ENCODE results near the gene TMCC1.

Gene TMCC1

DNA sequence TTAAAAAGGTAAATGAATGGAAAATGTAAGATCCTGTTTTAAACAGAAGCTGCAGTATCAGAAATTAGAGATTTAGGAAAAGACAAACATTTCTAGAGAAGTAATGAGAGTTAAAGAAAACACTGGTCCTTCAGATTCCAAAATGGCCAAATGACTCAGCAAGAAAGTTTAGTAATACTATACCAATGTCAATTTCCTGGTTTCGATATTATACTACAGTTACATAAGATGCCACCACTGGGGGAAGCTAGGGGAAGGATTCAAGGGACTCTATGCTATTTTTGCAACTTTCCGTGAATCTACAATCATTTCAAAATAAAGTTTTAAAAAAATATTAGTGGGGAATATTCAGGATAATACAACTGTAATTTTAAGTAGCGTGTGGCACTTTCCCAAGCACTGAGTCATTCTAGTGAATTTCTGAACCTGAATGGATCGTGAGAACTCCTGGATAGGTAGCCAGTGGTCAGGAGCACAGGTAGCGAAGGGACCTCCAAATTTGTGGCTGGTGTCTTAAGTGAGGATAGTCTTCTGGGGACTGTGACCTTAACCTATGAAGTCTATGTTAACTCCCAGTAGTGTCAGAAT is 37.6 kb downstream of the TMCC1 start:
- Histone ChIP-seq H3K4me3 (replicated peaks; ENCODE audit: insufficient read depth, low read length) (no peak overlapping the region), H3K27me3 (ENCODE audit: insufficient read depth, poor library complexity, severe bottlenecking) (no peaks in the 10 kb centered on the region), H3K27ac (replicated peaks) (peak overlapping the region; percentile 59)
- TF ChIP-seq, protein P1, sequence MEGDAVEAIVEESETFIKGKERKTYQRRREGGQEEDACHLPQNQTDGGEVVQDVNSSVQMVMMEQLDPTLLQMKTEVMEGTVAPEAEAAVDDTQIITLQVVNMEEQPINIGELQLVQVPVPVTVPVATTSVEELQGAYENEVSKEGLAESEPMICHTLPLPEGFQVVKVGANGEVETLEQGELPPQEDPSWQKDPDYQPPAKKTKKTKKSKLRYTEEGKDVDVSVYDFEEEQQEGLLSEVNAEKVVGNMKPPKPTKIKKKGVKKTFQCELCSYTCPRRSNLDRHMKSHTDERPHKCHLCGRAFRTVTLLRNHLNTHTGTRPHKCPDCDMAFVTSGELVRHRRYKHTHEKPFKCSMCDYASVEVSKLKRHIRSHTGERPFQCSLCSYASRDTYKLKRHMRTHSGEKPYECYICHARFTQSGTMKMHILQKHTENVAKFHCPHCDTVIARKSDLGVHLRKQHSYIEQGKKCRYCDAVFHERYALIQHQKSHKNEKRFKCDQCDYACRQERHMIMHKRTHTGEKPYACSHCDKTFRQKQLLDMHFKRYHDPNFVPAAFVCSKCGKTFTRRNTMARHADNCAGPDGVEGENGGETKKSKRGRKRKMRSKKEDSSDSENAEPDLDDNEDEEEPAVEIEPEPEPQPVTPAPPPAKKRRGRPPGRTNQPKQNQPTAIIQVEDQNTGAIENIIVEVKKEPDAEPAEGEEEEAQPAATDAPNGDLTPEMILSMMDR (IDR thresholded peaks at IDR 0.05; ENCODE audit: insufficient read depth, low read length) = no peak
- DNase-seq (ENCODE audit: low read depth in 1 of 2, low spot score in 1 of 2) = peak; percentile 17 to 52

DNA sequence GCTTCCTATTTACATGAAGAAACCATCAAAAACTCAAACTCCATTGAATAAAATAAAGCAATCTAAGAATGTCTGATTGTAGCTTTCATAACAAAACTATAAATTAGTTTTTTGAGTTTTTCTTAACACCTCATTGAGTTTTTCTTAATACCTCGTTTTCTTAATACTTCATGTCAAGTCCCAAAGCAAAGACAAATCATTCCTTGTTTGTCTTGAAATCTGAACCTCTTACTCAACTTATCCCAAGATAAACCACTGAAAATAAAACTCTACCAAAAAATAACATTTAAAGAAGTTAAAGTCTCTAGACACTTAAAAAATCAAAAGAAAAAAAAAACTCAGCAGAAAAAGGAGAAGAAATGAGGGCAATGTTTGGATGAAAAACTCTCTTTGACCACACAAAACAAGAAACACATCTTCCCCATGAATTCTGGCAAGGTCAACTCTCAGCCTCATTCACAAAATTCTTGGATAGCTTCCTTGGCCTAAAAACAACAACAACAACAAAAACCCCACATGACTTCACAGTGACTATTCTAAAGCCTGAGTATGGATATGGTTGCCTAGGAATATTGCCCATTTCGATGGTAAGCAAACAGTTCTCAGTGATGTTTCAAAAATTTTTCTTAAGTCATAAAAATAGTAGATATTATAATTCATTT is 38.2 kb downstream of the TMCC1 start:
- no peaks in the 10 kb centered on the region for H3K27me3 ChIP-seq (ENCODE audit: insufficient read depth, poor library complexity, severe bottlenecking)
- no peak overlapping the region for H3K4me3 ChIP-seq (replicated peaks; ENCODE audit: insufficient read depth, low read length)
- H3K27ac ChIP-seq (replicated peaks) = peak overlapping the region; percentile 59
- TF ChIP-seq, protein P1 (IDR thresholded peaks at IDR 0.05; ENCODE audit: insufficient read depth, low read length) = no peak
- TF ChIP-seq SPI1 (IDR thresholded peaks at IDR 0.05; ENCODE audit: borderline replicate concordance, low read depth) = no peak
- no peak for DNase-seq (ENCODE audit: low read depth in 1 of 2, low spot score in 1 of 2)

DNA sequence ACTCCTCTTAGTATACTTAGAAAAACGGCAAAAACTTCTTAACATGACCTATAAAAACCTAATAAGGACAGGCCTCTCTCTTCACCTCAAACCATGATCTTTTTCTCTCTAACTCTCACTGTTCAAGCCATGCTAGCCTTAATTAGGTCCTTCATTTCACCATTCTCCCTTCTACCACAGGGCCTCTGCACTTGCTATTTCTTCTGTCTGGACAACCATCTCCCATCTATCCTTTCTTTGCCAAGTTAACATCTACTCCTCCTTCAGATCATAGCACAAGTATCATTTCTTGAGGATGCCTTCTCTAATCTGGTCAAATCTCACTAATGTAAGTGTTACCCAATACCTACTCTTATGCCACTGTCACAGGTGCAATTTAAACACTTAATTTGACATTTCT is 39.1 kb downstream of the TMCC1 start:
- no peak overlapping the region for H3K4me3 ChIP-seq (replicated peaks; ENCODE audit: insufficient read depth, low read length)
- no peak for DNase-seq (ENCODE audit: low read depth in 1 of 2, low spot score in 1 of 2)
- H3K27ac ChIP-seq (replicated peaks) = peak overlapping the region; percentile 7; the same call in 1 of the 2 replicates
- TF ChIP-seq, protein P1 (IDR thresholded peaks at IDR 0.05; ENCODE audit: insufficient read depth, low read length) = no peak
- TF ChIP-seq GABPA (IDR thresholded peaks at IDR 0.05; ENCODE audit: low read depth) (no peak), SPI1 (IDR thresholded peaks at IDR 0.05; ENCODE audit: borderline replicate concordance, low read depth) (no peak)
- TF ChIP-seq, protein P2, sequence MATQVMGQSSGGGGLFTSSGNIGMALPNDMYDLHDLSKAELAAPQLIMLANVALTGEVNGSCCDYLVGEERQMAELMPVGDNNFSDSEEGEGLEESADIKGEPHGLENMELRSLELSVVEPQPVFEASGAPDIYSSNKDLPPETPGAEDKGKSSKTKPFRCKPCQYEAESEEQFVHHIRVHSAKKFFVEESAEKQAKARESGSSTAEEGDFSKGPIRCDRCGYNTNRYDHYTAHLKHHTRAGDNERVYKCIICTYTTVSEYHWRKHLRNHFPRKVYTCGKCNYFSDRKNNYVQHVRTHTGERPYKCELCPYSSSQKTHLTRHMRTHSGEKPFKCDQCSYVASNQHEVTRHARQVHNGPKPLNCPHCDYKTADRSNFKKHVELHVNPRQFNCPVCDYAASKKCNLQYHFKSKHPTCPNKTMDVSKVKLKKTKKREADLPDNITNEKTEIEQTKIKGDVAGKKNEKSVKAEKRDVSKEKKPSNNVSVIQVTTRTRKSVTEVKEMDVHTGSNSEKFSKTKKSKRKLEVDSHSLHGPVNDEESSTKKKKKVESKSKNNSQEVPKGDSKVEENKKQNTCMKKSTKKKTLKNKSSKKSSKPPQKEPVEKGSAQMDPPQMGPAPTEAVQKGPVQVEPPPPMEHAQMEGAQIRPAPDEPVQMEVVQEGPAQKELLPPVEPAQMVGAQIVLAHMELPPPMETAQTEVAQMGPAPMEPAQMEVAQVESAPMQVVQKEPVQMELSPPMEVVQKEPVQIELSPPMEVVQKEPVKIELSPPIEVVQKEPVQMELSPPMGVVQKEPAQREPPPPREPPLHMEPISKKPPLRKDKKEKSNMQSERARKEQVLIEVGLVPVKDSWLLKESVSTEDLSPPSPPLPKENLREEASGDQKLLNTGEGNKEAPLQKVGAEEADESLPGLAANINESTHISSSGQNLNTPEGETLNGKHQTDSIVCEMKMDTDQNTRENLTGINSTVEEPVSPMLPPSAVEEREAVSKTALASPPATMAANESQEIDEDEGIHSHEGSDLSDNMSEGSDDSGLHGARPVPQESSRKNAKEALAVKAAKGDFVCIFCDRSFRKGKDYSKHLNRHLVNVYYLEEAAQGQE (IDR thresholded peaks at IDR 0.05; ENCODE audit: insufficient replicate concordance, low read depth) = no peak
- no peaks in the 10 kb centered on the region for H3K27me3 ChIP-seq (ENCODE audit: insufficient read depth, poor library complexity, severe bottlenecking)

DNA sequence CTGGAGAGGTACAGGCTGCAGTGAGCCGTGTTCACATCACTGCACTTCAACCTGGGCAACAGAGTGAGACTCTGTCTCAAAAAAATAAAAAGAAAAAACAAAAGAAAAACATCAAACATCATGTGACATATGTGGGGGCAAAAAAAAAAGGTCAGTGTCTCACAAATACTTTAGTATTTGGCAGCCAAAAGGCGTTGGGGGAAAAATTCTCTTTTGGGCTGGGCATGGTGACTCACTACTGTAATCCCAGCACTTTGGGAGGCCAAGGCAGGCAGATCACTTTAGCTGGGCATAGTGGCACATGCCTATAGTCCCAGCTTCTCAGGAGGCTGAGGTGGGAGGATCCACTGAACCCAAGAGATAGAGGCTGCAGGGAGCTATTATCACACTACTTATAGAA is 47.6 kb downstream of the TMCC1 start:
- Histone ChIP-seq H3K27ac (replicated peaks) (no peak overlapping the region), H3K4me3 (replicated peaks; ENCODE audit: insufficient read depth, low read length) (no peak overlapping the region), H3K27me3 (ENCODE audit: insufficient read depth, poor library complexity, severe bottlenecking) (no peaks in the 10 kb centered on the region)
- DNase-seq (ENCODE audit: low read depth in 1 of 2, low spot score in 1 of 2) = no peak
- TF ChIP-seq SPI1 (IDR thresholded peaks at IDR 0.05; ENCODE audit: borderline replicate concordance, low read depth) (no peak), GABPA (IDR thresholded peaks at IDR 0.05; ENCODE audit: low read depth) (no peak), POLR2AphosphoS5 (IDR thresholded peaks at IDR 0.05; ENCODE audit: low read depth) (no peak)
- TF ChIP-seq, protein P2 (IDR thresholded peaks at IDR 0.05; ENCODE audit: insufficient replicate concordance, low read depth) = no peak
- TF ChIP-seq, protein P1 (IDR thresholded peaks at IDR 0.05; ENCODE audit: insufficient read depth, low read length) = no peak
